ENCODE measurements around the gene MBD3. TPM values are rescaled to one million over a fixed set of nuclear protein-coding genes. Genes with fewer than 3 reads are reported as not detected.

The MBD3 gene
- total RNA-seq, 4 donors from 2014 or later = 53.2 to 87.9 (median 69.0) TPM

- Histone ChIP-seq H3K27ac (no peak overlapping the region), H3K27me3 (peaks cover 86% of the 10 kb centered on the region), H3K4me1 (peaks cover 6% of the 10 kb centered on the region), H3K36me3 (no peaks in the 10 kb centered on the region), H3K4me3 (no peak overlapping the region), H3K9me3 (no peaks in the 10 kb centered on the region)
- no peak for DNase-seq (ENCODE audit: low spot score in 2 of 2)
- WGBS = 83% methylated on average over 5 of the region's 23 CpGs
- TF ChIP-seq POLR2A (IDR thresholded peaks at IDR 0.05) (no peak), EP300 (IDR thresholded peaks at IDR 0.05) (no peak), CTCF (IDR thresholded peaks at IDR 0.05) (no peak), POLR2AphosphoS5 (IDR thresholded peaks at IDR 0.05) (no peak)
Observed at GRCh38 chr19:1528596-1529429, 63.9 kb downstream of the MBD3 start.

- no peaks in the 10 kb centered on the region for H3K9me3 ChIP-seq
- no peak overlapping the region for H3K4me3 ChIP-seq
- no peak for DNase-seq (ENCODE audit: low spot score in 2 of 2)
- 73% methylated on average over 25 of the region's 27 CpGs for WGBS
- H3K36me3 ChIP-seq = no peaks in the 10 kb centered on the region
- peaks cover 11% of the 10 kb centered on the region for H3K4me1 ChIP-seq
- no peak overlapping the region for H3K27ac ChIP-seq
- TF ChIP-seq CTCF (IDR thresholded peaks at IDR 0.05) = no peak
- TF ChIP-seq POLR2A (IDR thresholded peaks at IDR 0.05) = no peak
- no peak for TF ChIP-seq EP300 (IDR thresholded peaks at IDR 0.05)
- no peak for TF ChIP-seq POLR2AphosphoS5 (IDR thresholded peaks at IDR 0.05)
- peaks cover 86% of the 10 kb centered on the region for H3K27me3 ChIP-seq
Observed at GRCh38 chr19:1527650-1528309, 64.9 kb downstream of the MBD3 start.

GRCh38 chr19:1526979-1527649 lies 65.6 kb downstream of the MBD3 start:
- H3K27ac ChIP-seq = no peak overlapping the region
- peaks cover 89% of the 10 kb centered on the region for H3K27me3 ChIP-seq
- WGBS = 67% methylated on average over 18 of the region's 18 CpGs
- TF ChIP-seq EP300 (IDR thresholded peaks at IDR 0.05) (no peak), POLR2AphosphoS5 (IDR thresholded peaks at IDR 0.05) (no peak), CTCF (IDR thresholded peaks at IDR 0.05) (no peak), POLR2A (IDR thresholded peaks at IDR 0.05) (no peak)
- no peaks in the 10 kb centered on the region for H3K36me3 ChIP-seq
- no peaks in the 10 kb centered on the region for H3K9me3 ChIP-seq
- H3K4me1 ChIP-seq = peaks cover 11% of the 10 kb centered on the region
- no peak for DNase-seq (ENCODE audit: low spot score in 2 of 2)
- H3K4me3 ChIP-seq = no peak overlapping the region

GRCh38 chr19:1526066-1526778 lies 66.4 kb downstream of the MBD3 start:
- H3K9me3 ChIP-seq = no peaks in the 10 kb centered on the region
- no peak overlapping the region for H3K27ac ChIP-seq
- peaks cover 13% of the 10 kb centered on the region for H3K4me1 ChIP-seq
- 79% methylated on average over 20 of the region's 33 CpGs for WGBS
- no peak for TF ChIP-seq POLR2A (IDR thresholded peaks at IDR 0.05)
- H3K4me3 ChIP-seq = no peak overlapping the region
- peaks cover 87% of the 10 kb centered on the region for H3K27me3 ChIP-seq
- no peaks in the 10 kb centered on the region for H3K36me3 ChIP-seq
- no peak for DNase-seq (ENCODE audit: low spot score in 2 of 2)

GRCh38 chr19:1525343-1525742 lies 67.3 kb downstream of the MBD3 start:
- Histone ChIP-seq H3K27me3 (peaks cover 83% of the 10 kb centered on the region), H3K4me3 (no peak overlapping the region), H3K9me3 (no peaks in the 10 kb centered on the region), H3K4me1 (peaks cover 13% of the 10 kb centered on the region), H3K27ac (no peak overlapping the region), H3K36me3 (no peaks in the 10 kb centered on the region)
- 70% methylated on average over 9 of the region's 31 CpGs for WGBS
- no peak for DNase-seq (ENCODE audit: low spot score in 2 of 2)
- TF ChIP-seq POLR2A (IDR thresholded peaks at IDR 0.05) (no peak), POLR2AphosphoS5 (IDR thresholded peaks at IDR 0.05) (no peak), CTCF (IDR thresholded peaks at IDR 0.05) (no peak), EP300 (IDR thresholded peaks at IDR 0.05) (no peak)
